ENCODE results near the gene VWA5B1. TPM values are rescaled to one million over a fixed set of nuclear protein-coding genes. Genes with fewer than 3 reads are reported as not detected.

The VWA5B1 gene
- total and polyA plus RNA-seq, 2 of the 4 experiments (the other 2 are of a cell fraction): not detected

- H3K79me1 ChIP-seq (ENCODE audit: low read depth in 1 of 2, low read length in 2 of 2): no peaks in the 10 kb centered on the region
- H3K9me3 ChIP-seq (ENCODE audit: control insufficient read depth, insufficient read depth, low read length): no peaks in the 10 kb centered on the region
- H3K9me1 ChIP-seq (ENCODE audit: insufficient read depth, low read length): 0 out of 2 replicates have a peak, but pooled peaks cover under 1% of the 10 kb centered on the region
- H3K4me2 ChIP-seq (ENCODE audit: low read depth, low read length): no peak overlapping the region
- no peak overlapping the region for H4K91ac ChIP-seq (ENCODE audit: insufficient read depth, low read depth, low read length)
- no peak overlapping the region for H3K4ac ChIP-seq (ENCODE audit: low read depth, low read length)
- H4K5ac ChIP-seq (ENCODE audit: low read depth, low read length): no peak overlapping the region
- no peak overlapping the region for H2AK9ac ChIP-seq (replicated peaks; ENCODE audit: low read depth, low read length, poor library complexity)
- no peak overlapping the region for H3K27ac ChIP-seq (ENCODE audit: insufficient read depth, low read length)
- intact Hi-C loops (cut with micrococcal nuclease) (no loop called here), in situ Hi-C loops (cut with MboI; ENCODE audit: low sequenced_read_pairs) (no loop called here), dilution Hi-C loops (cut with HindIII; ENCODE audit: low sequenced_read_pairs, unreplicated experiment) (no loop called here)
- no peak overlapping the region for H2BK15ac ChIP-seq (ENCODE audit: low read depth, low read length)
- no CpG with 5 or more reads among the region's 7 CpGs for WGBS, 2 experiments (ENCODE audit: extremely low coverage in 2 of 2, insufficient read length in 1 of 2)
- no peak overlapping the region for H2BK5ac ChIP-seq (ENCODE audit: low read depth, low read length, poor library complexity, severe bottlenecking)
- H3K23ac ChIP-seq (ENCODE audit: low read depth, low read length): no peak overlapping the region
- H3K4me1 ChIP-seq (ENCODE audit: control insufficient read depth, insufficient read depth, low read length): no peaks in the 10 kb centered on the region
- no TSS peak for BruUV-seq (replicated peaks)
- no peak overlapping the region for H3K14ac ChIP-seq (replicated peaks; ENCODE audit: low read depth, low read length)
- POLR2A ChIA-PET (ENCODE audit: unreplicated experiment): no interaction called here
- H3K56ac ChIP-seq (ENCODE audit: extremely low read depth, insufficient read depth, low read length): no peak overlapping the region
- no peak overlapping the region for H2AFZ ChIP-seq (replicated peaks; ENCODE audit: low read length, poor library complexity)
- no peak overlapping the region for H3K4me3 ChIP-seq (ENCODE audit: insufficient read depth, low read depth, low read length)
- CTCF ChIA-PET: no interaction called here
- no peak overlapping the region for H4K8ac ChIP-seq (ENCODE audit: low read depth in 2 of 2, low read length in 2 of 2)
- no peak overlapping the region for H3K9ac ChIP-seq (ENCODE audit: low read depth, low read length)
- no peaks in the 10 kb centered on the region for H4K20me1 ChIP-seq (ENCODE audit: insufficient read depth, low read length)
- ATAC-seq (ENCODE audit: low read depth) (no peak), DNase-seq (no peak)
- H3K18ac ChIP-seq (ENCODE audit: low read depth, low read length): no peak overlapping the region
- no peaks in the 10 kb centered on the region for H3K36me3 ChIP-seq (ENCODE audit: control insufficient read depth, insufficient read depth, low read length)
- TF ChIP-seq POLR2A (IDR thresholded peaks at IDR 0.05; ENCODE audit: low read depth, low read length) (no peak), RCOR1 (IDR thresholded peaks at IDR 0.05; ENCODE audit: insufficient replicate concordance, low read length) (no peak), USF2 (IDR thresholded peaks at IDR 0.05; ENCODE audit: low read depth, low read length) (no peak)
- H2AK5ac ChIP-seq (ENCODE audit: low read depth, low read length): no peak overlapping the region
- H3K27me3 ChIP-seq (ENCODE audit: control insufficient read depth, insufficient read depth, low read length): peaks cover 16% of the 10 kb centered on the region; the same call in 1 of the 2 replicates
- H2BK120ac ChIP-seq (ENCODE audit: low read depth, low read length): no peak overlapping the region
- no peak overlapping the region for H2BK20ac ChIP-seq (ENCODE audit: low read depth, low read length)
Observed at GRCh38 chr1:20307026-20307425, 16.4 kb downstream of the VWA5B1 start.

Data from IMR-90 (cell line).